Astrocyte of the spinal cord (primary cell): ENCODE measurements around the gene CCDC7.
"Not testable (repeated sequence)": the region's sequence is repeated elsewhere in the genome, so short reads cannot be mapped to it uniquely, and the experiment has no call there.

Experiments
- DNase-seq: peaks from one replicate; pipeline ENCODE4 v3.0.0; 2011; ENCODE audit warnings: low read depth, low spot score
- H3K4me3 ChIP-seq: 2 replicates; pipeline ENCODE4 v1.5.1; 2011; ENCODE audit warnings: low read depth, mild to moderate bottlenecking, low read length, moderate library complexity
- CTCF ChIP-seq: IDR thresholded peaks from 2 replicates; pipeline ENCODE4 v1.5.1; 2012; ENCODE audit warnings: low read depth, mild to moderate bottlenecking, low read length, inconsistent platforms
- in situ Hi-C: cut with HindIII; loops from 2 replicates; pipeline ENCODE4 v1.10.0; 2017; ENCODE audit warnings: low sequenced_read_pairs

CCDC7 gene

GRCh38 chr10:32600317-32600716, 154.4 kb downstream of the CCDC7 start:
- no peak for TF ChIP-seq CTCF
- H3K4me3 ChIP-seq, result no peak overlapping the region
- in situ Hi-C loops, result no loop called here
- DNase-seq, result no peak

GRCh38 chr10:32601562-32601961, 155.6 kb downstream of the CCDC7 start:
- in situ Hi-C loops, H3K4me3 ChIP-seq, DNase-seq: not testable (repeated sequence)

GRCh38 chr10:32605787-32606186, 159.8 kb downstream of the CCDC7 start:
- DNase-seq, result no peak
- in situ Hi-C loops, result no loop called here
- no peak for TF ChIP-seq CTCF
- no peak overlapping the region for H3K4me3 ChIP-seq

- DNase-seq, in situ Hi-C loops, H3K4me3 ChIP-seq: not testable (repeated sequence)
These were observed 164.6 kb downstream of the CCDC7 start for GRCh38 chr10:32610543-32610942.

GRCh38 chr10:32616438-32616837, 170.5 kb downstream of the CCDC7 start:
- in situ Hi-C loops, result no loop called here
- TF ChIP-seq CTCF, result no peak

GRCh38 chr10:32618482-32618881, 172.5 kb downstream of the CCDC7 start:
- TF ChIP-seq CTCF, result no peak
- no peak overlapping the region for H3K4me3 ChIP-seq
- in situ Hi-C loops, result no loop called here
- no peak for DNase-seq

More at GRCh38 chr10:32616438-32616837, 170.5 kb downstream of the CCDC7 start:
- H3K4me3 ChIP-seq, result no peak overlapping the region
- no peak for DNase-seq

GRCh38 chr10:32621969-32622368, 176.0 kb downstream of the CCDC7 start:
- in situ Hi-C loops, result no loop called here

More at GRCh38 chr10:32621969-32622368, 176.0 kb downstream of the CCDC7 start:
- DNase-seq, result no peak
- no peak for TF ChIP-seq CTCF
- H3K4me3 ChIP-seq, result no peak overlapping the region
